Measurements from ENCODE around the gene TMEM218. TPM values are rescaled to one million over a fixed set of nuclear protein-coding genes. Genes with fewer than 3 reads are reported as not detected.

TMEM218 gene
- total RNA-seq, result 21.6 and 21.8 TPM in 2 replicates

DNA sequence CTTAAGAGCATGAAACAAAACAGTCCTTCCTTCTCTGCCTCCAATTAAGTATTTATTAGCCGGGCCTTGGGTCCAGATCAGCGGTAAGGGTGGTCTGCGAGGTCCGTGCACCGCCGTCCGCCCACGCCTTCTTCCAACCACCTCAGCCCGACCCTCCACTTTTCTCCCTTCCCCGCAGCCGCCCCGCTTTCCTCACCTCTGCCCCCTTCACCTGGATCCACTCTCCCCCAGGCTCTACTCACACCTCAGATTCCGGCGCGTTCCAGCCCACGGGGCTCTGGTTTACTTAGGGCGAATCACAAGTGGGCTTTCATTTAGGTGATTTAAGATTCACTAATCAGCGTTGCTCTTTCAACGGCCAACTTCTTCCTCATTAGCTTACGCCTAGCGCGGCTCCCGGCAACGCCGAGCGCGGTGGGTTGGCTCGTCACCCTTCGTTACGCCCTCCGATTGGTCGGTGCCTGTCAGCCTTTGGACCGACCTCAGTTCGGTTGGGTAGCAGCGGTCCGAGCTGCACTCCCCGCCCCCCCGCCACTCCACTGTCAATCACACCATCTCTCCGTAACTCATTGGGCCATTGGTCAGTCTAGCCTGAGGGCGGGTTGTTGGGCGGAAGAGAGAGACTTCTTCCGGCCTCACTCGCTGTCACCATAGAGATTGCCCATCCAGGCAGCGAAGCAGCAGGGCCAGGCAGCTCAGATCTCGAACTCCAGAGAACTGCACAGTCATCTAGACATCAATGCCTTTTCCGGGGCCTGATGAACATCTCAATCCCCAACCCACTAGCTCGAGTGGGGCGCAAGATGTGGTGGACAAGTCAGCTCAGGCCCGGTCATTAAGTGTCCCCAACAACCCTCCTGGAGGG lies at the start of gene TMEM218:
TSS of gene TMEM218 (minus strand) at position 284 of the 865 bp plus-strand sequence. CDS start 9,385 bp downstream, outside the sequence.

DNA sequence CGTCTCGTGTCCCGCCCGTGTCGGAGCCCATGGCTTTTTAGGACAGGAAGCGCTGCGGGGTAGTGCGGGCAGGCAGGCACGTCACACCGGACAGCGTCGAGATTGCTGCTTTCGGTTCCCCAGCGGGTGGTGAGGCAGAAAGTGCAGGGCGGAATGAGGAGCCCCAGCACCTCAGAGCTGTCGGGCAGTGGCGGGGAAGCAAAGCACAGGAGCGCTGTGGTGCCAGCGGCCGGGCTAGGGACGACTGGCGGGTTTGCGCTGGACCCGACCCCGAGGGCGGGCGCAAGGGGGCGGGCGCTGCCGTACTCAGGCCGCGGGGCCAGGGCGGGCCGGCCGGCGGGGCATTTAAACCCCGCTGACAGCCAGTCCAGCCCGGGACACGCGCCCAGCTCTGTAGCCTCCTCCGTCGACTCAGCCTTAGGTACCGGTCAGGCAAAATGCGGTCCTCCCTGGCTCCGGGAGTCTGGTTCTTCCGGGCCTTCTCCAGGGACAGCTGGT lies 48.4 kb downstream of the TMEM218 start, which contains the start of gene SLC37A2:
TSS of gene SLC37A2 (plus strand) at position 375 of the 498 bp plus-strand sequence. CDS start at position 438, 63 bp downstream.

Other genes starting within 250 kb of the TMEM218 start
- 13.1 and 15.0 TPM in 2 replicates for gene ROBO3, start 246.2 kb downstream of the TMEM218 start, total RNA-seq
- 181 and 296 TPM in 2 replicates for gene ROBO4, start 213.8 kb downstream of the TMEM218 start, total RNA-seq
- not detected in 2 replicates for gene HEPN1, start 192.4 kb downstream of the TMEM218 start, total RNA-seq
- gene HEPACAM, start 175.6 kb downstream of the TMEM218 start, total RNA-seq, result under 0.01 TPM in 2 replicates
- 0.76 and 1.5 TPM in 2 replicates for gene CCDC15, start 157.4 kb downstream of the TMEM218 start, total RNA-seq
- 0.87 and 0.95 TPM in 2 replicates for gene SLC37A2, start 48.3 kb downstream of the TMEM218 start, total RNA-seq
- not detected in 2 replicates for gene PKNOX2, start 53.1 kb upstream of the TMEM218 start, total RNA-seq